Suprapubic skin (tissue), 4 donors: ENCODE measurements around the gene GALP.

Experiments used
- CTCF ChIP-seq, 2 donors: fragments of 200-600 bp in 1 of 2; fragments of 450-650 bp in 1 of 2; sonication (generic) in 1 of 2; IDR thresholded peaks; one replicate each; pipeline ENCODE4 v1.5.1; 2016 to 2019; ENCODE audit warnings: antibody characterized with exemption in 2 of 2, mild to moderate bottlenecking in 1 of 2, moderate library complexity in 1 of 2
- EP300 ChIP-seq: sonication (generic); formaldehyde crosslinking; IDR thresholded peaks from one replicate; pipeline ENCODE4 v1.6.1; 2017; ENCODE audit warnings: antibody characterized with exemption
- POLR2A ChIP-seq, 2 donors: fragments of 450-650 bp; IDR thresholded peaks; one replicate each; pipeline ENCODE4 v1.6.1; 2017; ENCODE audit warnings: antibody characterized with exemption in 2 of 2, mild to moderate bottlenecking in 2 of 2, moderate library complexity in 2 of 2
- POLR2AphosphoS5 ChIP-seq, 3 donors: sonication (generic); formaldehyde crosslinking; IDR thresholded peaks; one replicate each; pipeline ENCODE4 v1.6.1; 2017; ENCODE audit warnings: antibody characterized with exemption in 3 of 3

GRCh38 chr19:56177564-56178243, 1.9 kb downstream of the GALP start:
- TF ChIP-seq EP300 (no peak), POLR2A (IDR thresholded peaks at IDR 0.05) (no peak), CTCF (IDR thresholded peaks at IDR 0.05) (no peak), POLR2AphosphoS5 (IDR thresholded peaks at IDR 0.05) (no peak)
